ENCODE data around the gene VIPAS39. TPM values are rescaled to one million over a fixed set of nuclear protein-coding genes. Genes with fewer than 3 reads are reported as not detected.

Gene VIPAS39
- total RNA-seq, 1 experiment from 2014 or later: 18.5 TPM

- Histone ChIP-seq H3K14ac (ENCODE audit: insufficient read depth, low read length) (no peak overlapping the region), H3K9me3 (ENCODE audit: control insufficient read depth, low read depth, low read length) (no peaks in the 10 kb centered on the region), H2BK15ac (ENCODE audit: low read depth, low read length) (no peak overlapping the region), H4K91ac (ENCODE audit: insufficient read length, low read depth, low read length) (no peak overlapping the region), H3K4ac (ENCODE audit: low read depth, low read length) (no peak overlapping the region), H3K9ac (ENCODE audit: extremely low read depth, insufficient read length, low read length) (no peak overlapping the region), H3K18ac (ENCODE audit: insufficient read length, low read depth, low read length) (no peak overlapping the region), H2BK12ac (ENCODE audit: insufficient read length, low read depth, low read length) (no peak overlapping the region), H3K79me1 (ENCODE audit: insufficient read depth, low read depth, low read length, poor library complexity, severe bottlenecking) (no peaks in the 10 kb centered on the region), H3T11ph (ENCODE audit: low read length) (no peak overlapping the region), H2BK20ac (ENCODE audit: low read depth, low read length, poor library complexity, severe bottlenecking) (no peak overlapping the region), H3K23me2 (ENCODE audit: insufficient read length, low read depth, low read length, poor library complexity, severe bottlenecking) (no peaks in the 10 kb centered on the region), H2BK5ac (ENCODE audit: insufficient read length, low read length) (no peak overlapping the region), H3K79me2 (ENCODE audit: insufficient read depth, low read length) (no peaks in the 10 kb centered on the region), H2BK120ac (ENCODE audit: low read depth, low read length, poor library complexity, severe bottlenecking) (no peak overlapping the region), H4K20me1 (ENCODE audit: control insufficient read depth, insufficient read depth, insufficient read length) (no peaks in the 10 kb centered on the region), H3K23ac (ENCODE audit: insufficient read length, low read depth, low read length) (no peak overlapping the region), H4K5ac (ENCODE audit: insufficient read length, low read depth, low read length) (no peak overlapping the region), H4K8ac (replicated peaks; ENCODE audit: insufficient read length, low read depth, low read length) (no peak overlapping the region), H3K4me2 (ENCODE audit: insufficient read depth, insufficient read length, low read length) (no peak overlapping the region), H3K56ac (ENCODE audit: insufficient read length, low read depth, low read length) (no peak overlapping the region), H3K4me1 (ENCODE audit: insufficient read depth, low read length) (no peaks in the 10 kb centered on the region), H3K27me3 (ENCODE audit: insufficient read depth, low read length) (no peaks in the 10 kb centered on the region), H2AFZ (ENCODE audit: low read length) (no peak overlapping the region), H3K27ac (ENCODE audit: insufficient read length, low read depth, low read length) (no peak overlapping the region), H2AK5ac (ENCODE audit: insufficient read length, low read length) (no peak overlapping the region)
- Mint-ChIP-seq H3K4me3 (no peak overlapping the region), H3K36me3 (ENCODE audit: insufficient read depth in 1 of 3, low read depth in 3 of 3) (peaks cover 0 to 7% (median 5%) of the 10 kb centered on the region in 3 experiments; a peak in 4 of 7 replicates), H3K27ac (no peak overlapping the region), H3K4me1 (no peaks in the 10 kb centered on the region), H3K27me3 (ENCODE audit: low read depth) (no peaks in the 10 kb centered on the region), H3K9me3 (peaks cover 4 to 6% of the 10 kb centered on the region in 2 experiments; a peak in 4 of 5 replicates)
- no CpG with 5 or more reads among the region's 6 CpGs for WGBS (ENCODE audit: extremely low coverage, insufficient read length, low lambda C conversion rate)
- no peak for TF ChIP-seq CTCF (conservative IDR thresholded peaks at IDR 0.05)
- DNase-seq: no peak
Observed at GRCh38 chr14:77400216-77400615, 57.2 kb downstream of the VIPAS39 start.
